OCI-LY7 (cell line): Measurements from ENCODE around the gene PRELID2. TPM values are rescaled to one million over a fixed set of nuclear protein-coding genes. Genes with fewer than 3 reads are reported as not detected.

Experiments
- BruUV-seq: library from RNA; stranded (reverse); fragments of 400-500 nt; replicated peaks from 2 replicates; lab custom pipeline; 2021; lab: Mats Ljungman, UMichigan
- CTCF ChIA-PET: fragments of 300-600 bp; sonication (Branson Sonifier 250); formaldehyde crosslinking; loops from one replicate; lab custom pipeline; 2022; ENCODE audit warnings: antibody characterized with exemption; ENCODE audit not compliant: unreplicated experiment; lab: Charles Lee
- POLR2A ChIA-PET: fragments of 300-600 bp; sonication (Branson Sonifier 250); formaldehyde crosslinking; loops from one replicate; lab custom pipeline; 2022; ENCODE audit warnings: antibody characterized with exemption; lab: Charles Lee
- DNase-seq: peaks from one replicate; pipeline ENCODE4 v3.0.0-alpha.2; 2015; ENCODE audit warnings: low spot score
- H2AFZ ChIP-seq: fragments of 200-600 bp; sonication (generic), shearing (Covaris generic); 2 replicates; pipeline ENCODE4 v1.6.1; 2014; ENCODE audit warnings: mild to moderate bottlenecking, antibody characterized with exemption, low read length, moderate library complexity
- H3K27ac ChIP-seq: fragments of 200-600 bp; sonication (generic); 2 replicates; pipeline ENCODE4 v1.5.1; 2014; ENCODE audit warnings: mixed run types, low read depth, mild to moderate bottlenecking, moderate library complexity, low read length, inconsistent platforms; ENCODE audit not compliant: poor library complexity, severe bottlenecking
- H3K36me3 ChIP-seq: fragments of 200-600 bp; sonication (generic); 2 replicates; pipeline ENCODE4 v1.6.1; 2014; ENCODE audit warnings: mild to moderate bottlenecking, antibody characterized with exemption, low read length, moderate library complexity, mixed read lengths; ENCODE audit not compliant: insufficient read depth
- H3K4me1 ChIP-seq: fragments of 200-600 bp; sonication (generic); 2 replicates; pipeline ENCODE4 v1.5.1; 2014; ENCODE audit warnings: mild to moderate bottlenecking, low read length; ENCODE audit not compliant: insufficient read depth, poor library complexity, severe bottlenecking
- H3K4me2 ChIP-seq: fragments of 200-600 bp; sonication (generic); 2 replicates; pipeline ENCODE4 v1.6.1; 2014; ENCODE audit warnings: mild to moderate bottlenecking, low read length
- H3K4me3 ChIP-seq: fragments of 200-600 bp; sonication (generic); 2 replicates; pipeline ENCODE4 v1.5.1; 2014; ENCODE audit warnings: mild to moderate bottlenecking, low read depth, low read length; ENCODE audit not compliant: poor library complexity, severe bottlenecking
- H3K79me2 ChIP-seq: fragments of 200-600 bp; sonication (generic); 2 replicates; pipeline ENCODE4 v1.6.1; 2016; ENCODE audit warnings: low read depth, mild to moderate bottlenecking, low read length, moderate library complexity, mixed read lengths; ENCODE audit not compliant: insufficient read depth
- H3K9me2 ChIP-seq: fragments of 200-600 bp; sonication (generic); 2 replicates; pipeline ENCODE4 v1.6.1; 2016; ENCODE audit warnings: mild to moderate bottlenecking, low read length, mixed read lengths; ENCODE audit not compliant: insufficient read depth
- H3K9me3 ChIP-seq: fragments of 200-600 bp; sonication (generic); 2 replicates; pipeline ENCODE4 v1.6.1; 2014; ENCODE audit warnings: mild to moderate bottlenecking, mixed run types, low read length, mixed read lengths
- H4K20me1 ChIP-seq: fragments of 200-600 bp; sonication (generic); 2 replicates; pipeline ENCODE4 v1.6.1; 2014; ENCODE audit warnings: mild to moderate bottlenecking, antibody characterized with exemption, low read length, moderate library complexity, mixed read lengths; ENCODE audit not compliant: insufficient read depth
- EZH2phosphoT487 ChIP-seq: fragments of 200-600 bp; sonication (generic); IDR thresholded peaks from 2 replicates; pipeline ENCODE4 v1.6.1; 2018; ENCODE audit warnings: low read depth, borderline replicate concordance, mild to moderate bottlenecking, mixed run types, antibody characterized with exemption, low read length, moderate library complexity, mixed read lengths
- intact Hi-C: fragments of 100-400 bp; cut with micrococcal nuclease; formaldehyde crosslinking; loops from one replicate; pipeline ENCODE4 v1.10.0; 2022; ENCODE audit not compliant: unreplicated experiment
- total RNA-seq, 2 experiments: library from RNA; depleted of rRNA in 1 of 2; stranded (reverse); fragments of >200 nt in 1 of 2; shearing (Covaris generic) in 1 of 2; gene quantifications; 2 replicates each; pipeline ENCODE4 v1.2.3, GENCODE V29; 2014 to 2022
- TF ChIP-seq, protein P1 (sequence below): fragments of 200-600 bp; sonication (generic); conservative IDR thresholded peaks from 2 replicates; pipeline ENCODE4 v1.5.1; 2014; ENCODE audit warnings: mild to moderate bottlenecking, antibody characterized with exemption, low read length, moderate library complexity, mixed read lengths

The PRELID2 gene
- total RNA-seq, 2 experiments from 2014 or later = 1.4 to 9.5 TPM

DNA sequence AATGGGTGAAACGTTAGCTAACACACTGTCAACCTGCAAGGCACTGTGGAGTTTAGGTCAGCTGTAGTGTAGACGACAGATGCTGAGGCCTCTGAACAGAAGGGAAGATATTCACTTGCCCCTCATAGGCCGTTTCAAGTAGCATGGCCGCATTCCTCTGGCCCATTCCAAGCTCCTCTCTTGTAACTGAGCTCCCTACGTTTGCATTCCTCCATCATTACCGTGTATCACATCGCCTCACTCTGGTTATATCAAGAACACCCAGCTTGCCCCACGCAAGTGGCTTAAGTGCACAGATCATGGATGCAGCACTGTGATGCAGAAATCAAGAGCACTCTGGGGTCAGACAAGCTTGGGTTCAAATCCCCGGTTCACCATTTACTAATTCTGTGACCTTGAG lies 43.3 kb downstream of the PRELID2 start:
- TF ChIP-seq EZH2phosphoT487 = no peak
- TF ChIP-seq, protein P1, sequence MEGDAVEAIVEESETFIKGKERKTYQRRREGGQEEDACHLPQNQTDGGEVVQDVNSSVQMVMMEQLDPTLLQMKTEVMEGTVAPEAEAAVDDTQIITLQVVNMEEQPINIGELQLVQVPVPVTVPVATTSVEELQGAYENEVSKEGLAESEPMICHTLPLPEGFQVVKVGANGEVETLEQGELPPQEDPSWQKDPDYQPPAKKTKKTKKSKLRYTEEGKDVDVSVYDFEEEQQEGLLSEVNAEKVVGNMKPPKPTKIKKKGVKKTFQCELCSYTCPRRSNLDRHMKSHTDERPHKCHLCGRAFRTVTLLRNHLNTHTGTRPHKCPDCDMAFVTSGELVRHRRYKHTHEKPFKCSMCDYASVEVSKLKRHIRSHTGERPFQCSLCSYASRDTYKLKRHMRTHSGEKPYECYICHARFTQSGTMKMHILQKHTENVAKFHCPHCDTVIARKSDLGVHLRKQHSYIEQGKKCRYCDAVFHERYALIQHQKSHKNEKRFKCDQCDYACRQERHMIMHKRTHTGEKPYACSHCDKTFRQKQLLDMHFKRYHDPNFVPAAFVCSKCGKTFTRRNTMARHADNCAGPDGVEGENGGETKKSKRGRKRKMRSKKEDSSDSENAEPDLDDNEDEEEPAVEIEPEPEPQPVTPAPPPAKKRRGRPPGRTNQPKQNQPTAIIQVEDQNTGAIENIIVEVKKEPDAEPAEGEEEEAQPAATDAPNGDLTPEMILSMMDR = no peak
- POLR2A ChIA-PET = no interaction called here

DNA sequence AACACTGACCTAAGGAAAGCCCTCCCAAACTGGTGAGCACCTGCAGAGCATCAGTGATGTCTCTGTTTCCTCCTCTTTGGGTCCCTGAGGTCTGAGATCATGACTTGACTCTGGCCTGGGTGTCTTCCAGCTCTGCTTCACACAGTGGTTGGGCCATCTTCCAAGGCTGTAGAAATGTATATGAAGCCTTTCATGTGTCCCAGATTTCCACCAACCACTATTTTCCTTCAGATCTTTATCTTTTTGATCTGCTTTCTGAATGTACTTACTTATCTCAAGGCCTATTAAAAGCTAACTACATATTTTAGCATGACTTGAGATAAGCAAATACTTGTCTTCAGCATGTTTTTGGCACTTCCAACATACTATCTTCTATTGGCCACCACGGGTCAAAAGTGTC lies 47.1 kb downstream of the PRELID2 start:
- Histone ChIP-seq H4K20me1 (no peaks in the 10 kb centered on the region), H3K4me2 (no peak overlapping the region), H2AFZ (no peak overlapping the region), H3K36me3 (no peaks in the 10 kb centered on the region), H3K79me2 (no peaks in the 10 kb centered on the region), H3K27ac (no peak overlapping the region), H3K4me3 (no peak overlapping the region), H3K4me1 (no peaks in the 10 kb centered on the region), H3K9me2 (no peaks in the 10 kb centered on the region), H3K9me3 (no peaks in the 10 kb centered on the region)
- BruUV-seq = no TSS peak
- intact Hi-C loops = no loop called here
- POLR2A ChIA-PET = no interaction called here
- no peak for TF ChIP-seq EZH2phosphoT487
- TF ChIP-seq, protein P1 = no peak
- CTCF ChIA-PET = no interaction called here
- no peak for DNase-seq

More for the DNA sequence above, 43.3 kb downstream of the PRELID2 start:
- intact Hi-C loops = no loop called here
- Histone ChIP-seq H2AFZ (no peak overlapping the region), H3K4me3 (no peak overlapping the region), H3K36me3 (no peaks in the 10 kb centered on the region), H3K79me2 (no peaks in the 10 kb centered on the region), H3K27ac (no peak overlapping the region), H3K4me1 (no peaks in the 10 kb centered on the region), H4K20me1 (no peaks in the 10 kb centered on the region), H3K9me3 (no peaks in the 10 kb centered on the region), H3K4me2 (no peak overlapping the region), H3K9me2 (no peaks in the 10 kb centered on the region)
- no peak for DNase-seq
- CTCF ChIA-PET = no interaction called here
- no TSS peak for BruUV-seq

DNA sequence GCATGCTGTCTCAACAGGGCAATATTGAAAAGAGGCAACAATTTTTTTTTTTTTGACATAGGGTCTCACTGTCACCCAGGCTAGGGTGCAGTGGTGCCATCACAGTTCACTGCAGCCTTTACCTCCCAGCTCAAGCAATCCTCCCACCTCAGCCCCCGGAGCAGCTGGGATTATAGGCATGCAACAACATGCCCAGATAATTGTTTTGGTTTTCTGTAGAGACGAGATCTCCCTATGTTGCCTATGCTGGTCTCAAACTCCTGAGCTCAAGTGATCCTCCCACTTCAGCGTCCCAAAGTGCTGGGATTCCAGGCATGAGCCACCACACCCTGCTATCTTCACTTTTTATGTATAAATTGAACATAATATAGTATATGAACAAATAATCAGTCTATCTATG lies 47.6 kb downstream of the PRELID2 start:
- no TSS peak for BruUV-seq
- no peak for DNase-seq
- no peaks in the 10 kb centered on the region for H3K79me2 ChIP-seq
- ChIA-PET CTCF (no interaction called here), POLR2A (no interaction called here)
- H3K9me3 ChIP-seq = no peaks in the 10 kb centered on the region
- no peaks in the 10 kb centered on the region for H3K9me2 ChIP-seq
- no peak overlapping the region for H3K4me3 ChIP-seq
- H3K27ac ChIP-seq = no peak overlapping the region
- intact Hi-C loops = no loop called here
- no peak overlapping the region for H2AFZ ChIP-seq
- H3K4me1 ChIP-seq = no peaks in the 10 kb centered on the region
- no peaks in the 10 kb centered on the region for H3K36me3 ChIP-seq
- H3K4me2 ChIP-seq = no peak overlapping the region
- no peaks in the 10 kb centered on the region for H4K20me1 ChIP-seq
- TF ChIP-seq EZH2phosphoT487 = no peak
- TF ChIP-seq, protein P1 = no peak
